Stimulated activated effector memory CD8-positive, alpha-beta T cell treated with anti-CD3 and anti-CD28 coated beads, Interleukin-12 subunit alpha, Interleukin-12 subunit beta, amount 100 ng/mL, for 72 hours (primary cell): Measurements from ENCODE around the gene AKIRIN2.

Experiments used
- ATAC-seq: fragments of 150-1000 bp; cut with Tn5 transposase; 2 replicates; pipeline ENCODE4 v1.10.0; 2021
- DNase-seq, 2 donors: peaks; one replicate each; pipeline ENCODE4 v3.0.0; 2021 to 2022; ENCODE audit warnings: low spot score in 2 of 2
- H3K27ac Mint-ChIP-seq: one replicate; pipeline ENCODE4 v1.8.0; 2022; ENCODE audit warnings: mild to moderate bottlenecking, mixed read lengths
- H3K36me3 Mint-ChIP-seq: one replicate; pipeline ENCODE4 v1.8.0; 2022; ENCODE audit warnings: mild to moderate bottlenecking, mixed read lengths
- H3K4me1 Mint-ChIP-seq: one replicate; pipeline ENCODE4 v1.8.0; 2022; ENCODE audit warnings: mixed read lengths
- H3K4me3 Mint-ChIP-seq: one replicate; pipeline ENCODE4 v1.8.0; 2022; ENCODE audit warnings: mild to moderate bottlenecking, mixed read lengths
- H3K9me3 Mint-ChIP-seq: one replicate; pipeline ENCODE4 v1.8.0; 2022; ENCODE audit warnings: mixed read lengths

AKIRIN2 gene

DNA sequence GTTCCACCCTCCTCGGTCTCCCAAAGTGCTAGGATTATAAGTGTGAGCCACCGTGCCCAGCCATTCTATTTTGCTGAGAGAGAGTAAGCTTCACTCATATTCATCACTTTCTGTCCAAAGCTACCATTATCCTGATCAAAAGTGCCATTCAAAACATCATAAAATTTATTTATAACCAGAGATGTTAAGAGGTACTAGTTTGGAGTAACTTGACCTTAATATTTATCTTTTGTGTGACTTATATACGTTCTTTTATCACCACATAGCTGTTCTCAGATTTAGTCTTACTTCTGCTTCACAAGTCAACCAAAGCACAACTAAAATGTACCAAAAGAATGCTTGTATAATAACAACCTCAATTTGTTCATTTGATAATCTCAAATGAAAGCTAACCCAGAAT lies 18.1 kb downstream of the AKIRIN2 start:
- Mint-ChIP-seq H3K9me3 (no peaks in the 10 kb centered on the region), H3K4me1 (peaks cover 49% of the 10 kb centered on the region), H3K36me3 (peaks cover 69% of the 10 kb centered on the region), H3K4me3 (peak overlapping the region; percentile 17), H3K27ac (peak overlapping the region; percentile 32)
- DNase-seq: no peak
- ATAC-seq: no peak

DNA sequence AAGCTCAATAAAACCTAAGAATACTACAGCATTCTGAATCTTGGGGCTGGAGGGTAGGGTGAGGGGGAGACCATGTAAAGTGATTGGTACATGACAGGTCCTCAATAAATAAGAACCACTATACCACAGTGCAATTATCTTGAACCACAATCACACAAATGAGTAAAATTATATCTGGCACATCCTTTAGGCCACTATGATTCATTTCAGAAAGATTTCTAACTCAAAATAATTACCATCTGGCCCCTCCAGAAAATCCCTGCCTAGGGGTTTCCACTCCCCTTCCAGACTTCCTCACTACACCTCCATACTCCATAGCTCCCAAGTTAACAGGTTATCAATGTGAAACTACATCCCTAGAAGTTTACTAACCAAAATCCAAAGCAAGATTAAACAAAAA lies 19.7 kb downstream of the AKIRIN2 start:
- DNase-seq: no peak
- peak; percentile 99 for ATAC-seq
- H3K4me1 Mint-ChIP-seq: peaks cover 54% of the 10 kb centered on the region
- no peaks in the 10 kb centered on the region for H3K9me3 Mint-ChIP-seq
- peaks cover 80% of the 10 kb centered on the region for H3K36me3 Mint-ChIP-seq
- H3K27ac Mint-ChIP-seq: peak overlapping the region; percentile 86
- H3K4me3 Mint-ChIP-seq: peak overlapping the region; percentile 38

DNA sequence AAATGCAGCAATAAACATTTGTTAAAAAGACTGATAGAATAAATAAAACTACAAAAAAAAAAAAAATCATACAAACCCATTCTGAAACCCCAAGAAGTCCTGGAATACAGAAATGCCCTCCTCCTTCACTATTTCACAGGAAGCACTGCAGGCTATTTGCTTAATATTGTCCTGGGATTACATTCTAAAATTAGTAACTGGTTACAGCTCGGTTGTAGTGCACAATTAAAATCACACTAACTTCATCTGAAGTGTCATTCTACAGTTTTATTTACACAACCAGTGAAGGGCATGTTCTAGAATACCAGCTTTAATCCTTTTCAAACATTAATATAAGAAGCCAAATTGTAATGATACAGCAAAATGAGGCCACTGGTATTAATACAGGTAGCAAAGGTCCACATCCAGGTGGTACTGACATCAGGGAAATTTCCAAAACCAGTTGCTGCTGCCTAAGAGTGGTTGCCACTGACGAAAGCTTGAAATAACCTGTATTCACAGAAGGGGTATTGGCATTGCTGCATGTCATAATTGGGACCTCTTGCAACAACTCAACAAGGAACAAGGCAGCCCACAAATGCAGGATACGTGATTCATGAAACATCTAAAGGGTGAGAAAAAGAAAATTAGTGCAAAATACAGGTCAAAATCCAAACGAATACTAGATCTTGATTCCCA lies 26.9 kb downstream of the AKIRIN2 start:
- Mint-ChIP-seq H3K36me3 (peaks cover 97% of the 10 kb centered on the region), H3K27ac (peak overlapping the region; percentile 43)

DNA sequence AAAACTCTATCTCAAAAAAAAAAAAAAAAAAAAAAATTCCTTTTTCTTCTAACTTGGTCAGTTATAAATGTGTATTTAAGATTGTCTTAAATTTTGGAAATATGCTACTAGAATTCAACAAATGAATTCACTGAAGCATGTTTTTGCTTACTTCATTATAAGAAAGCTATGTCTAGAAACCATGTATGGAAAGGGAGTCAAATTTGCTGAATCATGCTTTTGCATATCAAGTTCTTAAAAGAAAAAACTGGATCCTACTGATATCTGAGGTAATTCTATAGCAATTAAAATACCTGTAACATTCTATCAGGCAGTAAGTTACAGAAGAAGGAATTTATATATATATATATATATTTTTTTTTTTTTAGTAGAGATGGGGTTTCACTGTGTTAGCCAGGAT lies 27.7 kb downstream of the AKIRIN2 start:
- H3K9me3 Mint-ChIP-seq: no peaks in the 10 kb centered on the region
- H3K4me3 Mint-ChIP-seq: no peak overlapping the region
- peak overlapping the region; percentile 43 for H3K27ac Mint-ChIP-seq
- H3K4me1 Mint-ChIP-seq: peaks cover 16% of the 10 kb centered on the region
- DNase-seq (no peak), ATAC-seq (no peak)
- peaks cover 94% of the 10 kb centered on the region for H3K36me3 Mint-ChIP-seq

More for the DNA sequence above, 26.9 kb downstream of the AKIRIN2 start:
- Mint-ChIP-seq H3K9me3 (no peaks in the 10 kb centered on the region), H3K4me3 (no peak overlapping the region), H3K4me1 (peaks cover 20% of the 10 kb centered on the region)
- no peak for DNase-seq
- no peak for ATAC-seq

DNA sequence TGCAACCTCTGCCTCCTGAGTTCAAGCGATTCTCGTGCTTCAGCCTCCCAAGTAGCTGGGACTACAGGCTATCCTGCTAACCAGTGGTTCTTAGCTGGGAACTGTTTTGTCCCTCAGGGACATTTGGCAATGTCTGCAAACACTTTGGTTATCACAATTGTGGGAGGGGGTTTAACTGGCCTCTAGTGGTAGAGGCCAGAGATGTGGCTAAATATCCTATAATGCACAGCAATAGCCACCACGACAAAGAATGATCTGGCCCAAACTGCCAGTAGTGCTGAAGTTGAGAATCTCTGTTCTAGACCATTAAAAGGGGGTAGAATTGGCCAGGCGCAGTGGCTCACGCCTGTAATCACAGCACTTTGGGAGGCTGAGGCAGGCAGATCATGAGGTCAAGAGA lies 28.8 kb downstream of the AKIRIN2 start:
- Mint-ChIP-seq H3K27ac (no peak overlapping the region), H3K36me3 (peaks cover 90% of the 10 kb centered on the region), H3K4me3 (no peak overlapping the region), H3K4me1 (peaks cover 16% of the 10 kb centered on the region), H3K9me3 (no peaks in the 10 kb centered on the region)
- ATAC-seq (no peak), DNase-seq (no peak)

DNA sequence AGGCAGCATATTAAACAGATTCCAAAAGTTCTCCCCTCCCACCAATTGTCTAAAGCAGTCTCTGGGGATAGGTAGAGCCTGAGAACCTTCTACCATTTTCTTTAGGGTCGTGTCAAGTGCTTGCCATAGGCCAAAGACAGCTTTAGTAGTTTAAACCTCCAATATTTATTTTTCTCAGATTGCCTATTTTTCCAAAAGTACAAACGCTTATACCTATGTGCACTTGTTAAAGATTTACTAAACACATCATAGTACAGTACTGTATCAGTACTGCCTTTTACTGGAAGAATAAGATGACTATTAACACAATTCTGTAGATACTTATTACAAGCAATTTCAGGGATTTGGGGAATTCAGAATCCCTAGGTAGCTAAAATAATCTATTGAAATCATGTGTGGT lies 29.4 kb downstream of the AKIRIN2 start:
- ATAC-seq (no peak), DNase-seq (no peak)
- H3K27ac Mint-ChIP-seq: no peak overlapping the region
- peaks cover 90% of the 10 kb centered on the region for H3K36me3 Mint-ChIP-seq
- no peak overlapping the region for H3K4me3 Mint-ChIP-seq
- peaks cover 12% of the 10 kb centered on the region for H3K4me1 Mint-ChIP-seq
- H3K9me3 Mint-ChIP-seq: no peaks in the 10 kb centered on the region

DNA sequence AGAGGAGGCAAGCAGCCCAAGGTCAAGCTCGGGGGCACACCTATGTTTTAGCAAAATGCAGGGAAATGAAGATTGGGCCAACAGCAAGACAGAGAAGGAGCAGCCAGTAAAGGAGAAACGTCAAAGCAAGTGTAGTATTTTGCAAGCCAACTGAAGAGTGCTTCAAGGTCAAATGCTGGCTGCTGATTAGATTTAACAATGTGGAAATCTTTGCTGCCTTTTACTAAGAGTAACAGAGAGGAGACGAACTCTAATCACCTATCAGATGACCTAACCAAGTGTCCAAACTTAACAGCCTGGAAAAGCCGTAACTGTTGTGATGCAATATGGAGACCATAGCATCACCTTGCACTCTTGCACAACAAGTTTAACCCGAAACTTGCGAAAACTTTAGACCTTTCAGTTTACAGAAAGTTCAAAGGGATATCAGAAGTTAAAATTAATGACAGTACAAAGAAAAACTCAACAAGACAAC lies 30.4 kb downstream of the AKIRIN2 start:
- peaks cover 90% of the 10 kb centered on the region for H3K36me3 Mint-ChIP-seq

DNA sequence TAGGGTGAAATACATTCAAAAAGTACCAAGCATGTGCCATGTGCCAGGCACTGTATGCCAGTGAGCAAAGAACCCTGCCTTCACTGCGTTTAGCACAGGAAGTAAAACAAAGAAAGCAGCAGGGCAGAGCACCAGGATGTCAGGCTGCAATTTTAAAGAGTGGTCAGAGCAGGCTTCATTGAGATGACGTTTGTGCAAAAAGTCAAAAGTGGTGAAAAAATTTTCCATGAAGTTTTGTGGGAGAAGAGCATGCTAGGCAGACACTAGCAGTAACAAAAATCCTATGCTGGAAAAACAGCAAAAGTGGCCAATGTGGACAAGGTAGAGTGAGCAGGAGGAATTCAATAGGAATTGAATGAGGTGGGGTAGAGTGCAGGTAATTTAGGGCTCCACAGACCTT lies 31.3 kb downstream of the AKIRIN2 start:
- DNase-seq: no peak
- H3K9me3 Mint-ChIP-seq: no peaks in the 10 kb centered on the region
- no peak overlapping the region for H3K4me3 Mint-ChIP-seq

More for the DNA sequence above, 30.4 kb downstream of the AKIRIN2 start:
- no peak overlapping the region for H3K4me3 Mint-ChIP-seq
- peaks cover 11% of the 10 kb centered on the region for H3K4me1 Mint-ChIP-seq
- ATAC-seq (no peak), DNase-seq (no peak)
- peak overlapping the region; percentile 70 for H3K27ac Mint-ChIP-seq
- no peaks in the 10 kb centered on the region for H3K9me3 Mint-ChIP-seq

DNA sequence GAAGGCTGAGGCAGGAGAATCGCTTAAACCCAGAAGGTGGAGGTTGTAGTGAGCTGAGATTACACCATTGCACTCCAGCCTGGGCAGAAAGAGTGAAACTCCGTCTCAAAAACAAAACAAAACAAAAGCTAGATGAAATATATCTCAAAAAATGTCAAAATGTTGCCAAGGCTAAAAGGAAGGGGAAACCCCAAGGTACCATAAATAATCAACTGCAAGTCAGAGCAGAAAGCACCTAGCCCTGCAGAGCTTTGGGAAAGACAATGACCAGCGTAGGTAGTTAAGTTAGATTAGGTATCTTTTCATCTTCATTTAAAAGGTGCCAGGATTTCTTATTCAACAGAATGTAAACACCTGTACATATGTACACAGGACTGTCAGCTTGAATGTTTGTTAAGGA lies 33.0 kb downstream of the AKIRIN2 start:
- peaks cover 85% of the 10 kb centered on the region for H3K36me3 Mint-ChIP-seq
- no peak overlapping the region for H3K4me3 Mint-ChIP-seq
- no peaks in the 10 kb centered on the region for H3K9me3 Mint-ChIP-seq
- H3K4me1 Mint-ChIP-seq: peaks cover 11% of the 10 kb centered on the region
- DNase-seq (no peak), ATAC-seq (no peak)
- H3K27ac Mint-ChIP-seq: peak overlapping the region; percentile 37

More for the DNA sequence above, 31.3 kb downstream of the AKIRIN2 start:
- Mint-ChIP-seq H3K27ac (peak overlapping the region; percentile 70), H3K4me1 (peaks cover 11% of the 10 kb centered on the region), H3K36me3 (peaks cover 90% of the 10 kb centered on the region)
- ATAC-seq: no peak

DNA sequence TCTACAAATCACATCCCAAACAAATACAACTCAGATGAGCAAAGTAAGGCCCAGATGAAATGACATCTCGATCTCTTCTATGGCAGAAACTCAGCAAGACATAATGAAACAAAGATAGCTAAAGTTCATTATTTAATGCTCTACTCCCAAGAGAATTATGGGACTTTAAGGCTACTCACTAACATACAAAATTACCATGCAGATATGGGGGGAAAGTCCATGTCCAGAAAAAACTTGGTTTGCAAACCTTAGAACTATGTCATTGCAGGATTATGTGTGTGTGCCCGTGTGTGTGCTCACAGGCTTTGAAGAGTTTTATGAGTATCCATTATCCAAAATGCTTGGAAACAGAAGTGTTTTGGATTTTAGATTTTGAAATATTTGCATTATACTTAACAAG lies 34.0 kb downstream of the AKIRIN2 start:
- DNase-seq (no peak), ATAC-seq (no peak)
- H3K9me3 Mint-ChIP-seq: no peaks in the 10 kb centered on the region
- H3K4me1 Mint-ChIP-seq: peaks cover 11% of the 10 kb centered on the region
- peaks cover 85% of the 10 kb centered on the region for H3K36me3 Mint-ChIP-seq
- no peak overlapping the region for H3K4me3 Mint-ChIP-seq
- H3K27ac Mint-ChIP-seq: no peak overlapping the region

DNA sequence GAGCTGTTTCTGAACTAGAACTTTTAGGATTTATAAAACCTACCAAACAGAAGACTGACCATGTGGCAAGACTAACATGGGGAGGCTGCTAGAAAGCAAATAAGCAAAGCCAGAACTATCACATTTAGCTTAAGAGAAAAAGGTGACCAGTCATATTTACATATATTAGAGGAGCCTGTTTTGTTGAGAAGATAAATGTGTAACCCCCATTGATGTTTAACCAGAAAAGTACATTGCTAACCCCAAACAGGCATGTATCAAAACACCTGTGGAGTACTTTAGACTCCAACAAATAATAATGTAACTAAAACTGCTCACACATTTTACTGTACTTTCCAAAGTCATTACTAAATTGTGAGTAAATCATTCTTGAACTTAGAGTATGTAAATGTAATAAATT lies 35.0 kb downstream of the AKIRIN2 start:
- Mint-ChIP-seq H3K27ac (no peak overlapping the region), H3K36me3 (peaks cover 81% of the 10 kb centered on the region), H3K4me3 (no peak overlapping the region), H3K4me1 (peaks cover 11% of the 10 kb centered on the region), H3K9me3 (no peaks in the 10 kb centered on the region)
- DNase-seq: no peak
- no peak for ATAC-seq

DNA sequence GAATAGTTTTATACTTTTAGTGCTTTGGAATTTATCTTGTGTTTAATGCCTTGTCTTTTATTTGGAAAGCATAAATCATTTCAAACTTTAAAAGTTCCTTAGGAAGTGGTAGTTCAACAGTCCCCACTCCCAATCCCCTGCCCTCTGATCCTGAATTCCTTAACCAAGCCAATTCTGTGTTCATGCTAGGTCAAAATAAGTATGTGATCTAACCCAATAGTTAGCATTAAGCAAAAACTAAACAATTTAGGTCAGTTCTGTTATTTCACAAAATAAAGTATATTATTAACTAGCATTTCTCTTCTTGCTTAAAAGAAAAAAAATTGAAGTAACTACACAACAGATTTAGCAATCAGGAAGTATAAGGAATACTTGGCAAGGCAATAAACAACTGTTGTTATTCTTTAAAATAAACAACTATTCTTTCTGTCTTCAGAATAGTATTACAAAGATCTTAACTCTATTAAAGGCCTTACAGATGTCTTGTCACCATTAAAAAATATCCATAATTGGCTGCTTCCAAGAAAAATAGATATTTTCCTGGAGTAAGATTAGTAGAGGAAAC lies 37.0 kb downstream of the AKIRIN2 start:
- Mint-ChIP-seq H3K4me3 (no peak overlapping the region), H3K36me3 (peaks cover 81% of the 10 kb centered on the region)
- ATAC-seq: no peak

DNA sequence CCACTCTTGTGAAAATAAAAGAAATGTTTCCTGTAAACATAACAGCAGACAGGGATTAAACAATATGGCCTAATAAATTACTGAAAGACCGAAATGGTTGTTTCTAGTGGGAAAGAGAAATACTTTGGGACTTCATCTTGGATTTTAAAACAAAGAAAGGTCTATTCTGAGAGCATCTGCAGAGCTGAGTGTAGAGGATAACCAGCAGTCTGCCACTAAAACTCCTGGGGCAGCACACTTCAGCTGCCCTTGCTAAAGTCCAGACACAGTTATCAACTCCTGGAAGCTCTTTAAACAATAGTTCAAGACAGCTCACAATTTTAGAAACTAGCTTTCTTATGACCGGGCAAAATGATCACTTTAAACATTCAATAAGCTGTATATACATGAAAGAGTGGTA lies 38.6 kb downstream of the AKIRIN2 start:
- DNase-seq: no peak
- Mint-ChIP-seq H3K27ac (peak overlapping the region; percentile 23), H3K4me3 (no peak overlapping the region), H3K4me1 (no peaks in the 10 kb centered on the region), H3K36me3 (peaks cover 86% of the 10 kb centered on the region), H3K9me3 (no peaks in the 10 kb centered on the region)
- ATAC-seq: no peak

More for the DNA sequence above, 37.0 kb downstream of the AKIRIN2 start:
- Mint-ChIP-seq H3K9me3 (no peaks in the 10 kb centered on the region), H3K27ac (no peak overlapping the region), H3K4me1 (no peaks in the 10 kb centered on the region)
- DNase-seq: no peak

DNA sequence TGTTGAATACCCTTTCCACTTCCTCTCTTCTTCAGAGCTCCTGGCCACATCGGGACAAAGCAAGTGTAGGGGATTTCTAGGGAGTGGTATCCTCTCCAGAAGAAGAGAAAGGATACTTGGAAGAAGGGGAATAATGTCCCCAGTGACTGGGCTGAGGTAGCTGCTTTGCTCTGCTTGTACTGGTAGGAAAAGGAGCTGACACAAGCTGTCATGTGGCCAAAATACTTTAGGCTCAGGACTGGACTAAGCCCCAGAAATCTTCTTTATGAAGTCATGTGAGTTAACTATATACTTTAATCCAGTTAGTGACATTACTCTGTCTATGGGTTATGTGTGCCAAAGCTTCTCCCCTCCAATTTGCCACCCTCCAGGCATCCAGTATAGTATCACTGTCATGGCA lies 40.5 kb downstream of the AKIRIN2 start:
- ATAC-seq: no peak
- Mint-ChIP-seq H3K4me1 (no peaks in the 10 kb centered on the region), H3K36me3 (peaks cover 78% of the 10 kb centered on the region), H3K4me3 (no peak overlapping the region), H3K27ac (peak overlapping the region; percentile 21), H3K9me3 (no peaks in the 10 kb centered on the region)
- no peak for DNase-seq

DNA sequence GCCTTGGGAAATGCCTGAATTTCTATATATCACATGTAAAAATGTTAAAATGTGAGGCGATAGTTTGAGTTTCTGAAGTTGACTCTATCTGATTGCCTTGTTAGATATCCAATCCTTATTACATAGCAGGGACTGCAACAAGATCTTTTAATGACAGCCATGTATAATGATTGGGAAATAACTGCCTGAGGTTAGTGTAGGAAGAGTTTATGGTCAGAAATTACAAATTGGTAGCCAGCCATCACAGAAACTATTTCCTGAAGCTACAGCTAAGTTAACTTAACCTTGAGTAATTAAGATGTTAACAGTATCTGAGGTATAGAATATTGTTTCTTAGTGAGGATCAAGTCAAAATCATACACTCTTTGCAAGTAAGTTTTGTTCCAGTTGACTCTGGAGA lies 41.0 kb downstream of the AKIRIN2 start:
- Mint-ChIP-seq H3K4me1 (no peaks in the 10 kb centered on the region), H3K27ac (peak overlapping the region; percentile 21), H3K9me3 (no peaks in the 10 kb centered on the region), H3K4me3 (no peak overlapping the region), H3K36me3 (peaks cover 73% of the 10 kb centered on the region)
- ATAC-seq: no peak
- no peak for DNase-seq

DNA sequence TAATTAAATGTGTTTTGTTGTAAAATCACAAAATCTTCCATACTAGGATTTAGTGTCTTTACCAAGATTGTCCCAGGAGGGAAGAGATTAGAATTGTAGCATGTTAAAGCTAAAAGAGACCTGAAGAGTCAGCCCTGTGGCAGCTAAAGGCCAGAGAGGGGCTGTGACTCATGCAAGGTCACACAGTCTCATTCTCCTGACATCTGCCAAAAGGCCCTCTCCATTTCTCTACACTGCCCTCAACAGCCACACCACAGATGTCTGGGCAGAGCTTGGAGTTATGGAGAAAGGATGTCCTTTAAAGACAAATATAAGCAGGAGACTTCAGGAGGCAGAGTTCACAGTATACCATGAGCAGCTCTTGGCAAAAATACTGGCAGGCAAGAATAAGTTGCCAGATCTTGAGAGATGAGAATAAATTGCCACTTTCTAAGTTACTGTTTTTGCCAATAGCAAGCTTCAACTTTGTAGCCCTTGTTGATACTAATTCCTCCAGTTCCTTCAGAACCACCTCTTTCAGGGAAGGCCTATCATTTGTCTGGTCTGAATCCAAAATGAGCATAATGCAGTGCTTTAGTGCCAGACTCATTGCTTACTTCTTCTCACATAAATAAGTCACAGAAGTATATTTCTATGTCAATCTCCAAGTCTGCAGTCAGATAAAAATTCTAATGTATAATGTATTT lies 41.7 kb downstream of the AKIRIN2 start:
- H3K27ac Mint-ChIP-seq: peak overlapping the region; percentile 21
- peak; percentile 49 for ATAC-seq
- no peaks in the 10 kb centered on the region for H3K9me3 Mint-ChIP-seq
- no peaks in the 10 kb centered on the region for H3K4me1 Mint-ChIP-seq
- no peak for DNase-seq
- H3K36me3 Mint-ChIP-seq: peaks cover 69% of the 10 kb centered on the region
- no peak overlapping the region for H3K4me3 Mint-ChIP-seq
